Retinal pigment epithelial cell (primary cell): ENCODE results near the gene SPARC.

Experiments
- DNase-seq: peaks from one replicate; pipeline ENCODE4 v3.0.0-alpha.2; 2010; ENCODE audit warnings: low read depth
- H3K4me3 ChIP-seq: 2 replicates; pipeline ENCODE4 v1.5.1; 2011; ENCODE audit warnings: mild to moderate bottlenecking, low read length, control low read depth, moderate library complexity
- CTCF ChIP-seq: conservative IDR thresholded peaks from 2 replicates; pipeline ENCODE4 v1.5.1; 2011; ENCODE audit warnings: low read depth, low read length, control low read depth, inconsistent platforms

Gene SPARC

DNA sequence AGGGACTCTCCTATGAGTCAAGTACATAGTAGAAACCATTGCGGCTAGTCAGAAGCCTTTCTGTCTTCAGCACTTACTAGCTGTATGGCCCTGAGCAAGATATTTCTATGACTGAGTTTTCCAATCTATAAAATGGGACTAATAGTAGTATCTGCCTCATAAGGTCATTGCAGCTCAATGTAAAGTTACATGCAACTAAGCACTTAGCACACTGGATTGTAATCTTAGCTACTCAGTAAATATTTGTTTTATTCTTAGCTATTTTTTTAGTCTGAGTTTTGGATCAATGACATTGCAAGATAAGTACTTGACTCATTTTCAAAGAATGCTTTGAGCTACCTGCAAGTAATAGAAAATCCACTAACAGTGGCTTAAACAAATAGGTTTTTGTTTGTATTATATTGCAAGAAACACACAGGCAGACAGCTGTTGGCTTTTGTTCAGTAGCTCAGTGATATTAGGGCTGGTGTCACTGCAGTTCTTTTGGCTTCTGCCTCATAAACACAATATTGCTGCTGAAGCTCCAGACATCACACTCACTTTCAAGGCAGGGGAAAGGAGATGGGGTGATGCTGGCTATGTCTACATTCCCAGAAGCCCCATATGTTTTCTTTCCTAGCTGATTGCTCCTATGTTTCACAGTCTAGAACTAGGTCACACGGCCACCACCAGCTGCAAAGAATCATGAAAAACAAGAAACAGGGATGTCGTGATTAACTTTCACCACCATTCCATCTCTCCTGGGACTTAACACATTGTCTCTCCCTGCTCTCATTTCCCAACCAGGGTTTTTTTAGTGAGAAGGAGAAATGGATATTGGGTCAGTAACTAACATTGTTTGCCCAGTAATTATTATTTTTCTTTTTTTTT lies 68.6 kb downstream of the SPARC start:
- no peak for TF ChIP-seq CTCF
- DNase-seq = no peak

GRCh38 chr5:151617383-151617840 lies 69.3 kb downstream of the SPARC start:
- no peak for TF ChIP-seq CTCF
- no peak overlapping the region for H3K4me3 ChIP-seq
- DNase-seq = no peak

More for the DNA sequence above, 68.6 kb downstream of the SPARC start:
- no peak overlapping the region for H3K4me3 ChIP-seq

DNA sequence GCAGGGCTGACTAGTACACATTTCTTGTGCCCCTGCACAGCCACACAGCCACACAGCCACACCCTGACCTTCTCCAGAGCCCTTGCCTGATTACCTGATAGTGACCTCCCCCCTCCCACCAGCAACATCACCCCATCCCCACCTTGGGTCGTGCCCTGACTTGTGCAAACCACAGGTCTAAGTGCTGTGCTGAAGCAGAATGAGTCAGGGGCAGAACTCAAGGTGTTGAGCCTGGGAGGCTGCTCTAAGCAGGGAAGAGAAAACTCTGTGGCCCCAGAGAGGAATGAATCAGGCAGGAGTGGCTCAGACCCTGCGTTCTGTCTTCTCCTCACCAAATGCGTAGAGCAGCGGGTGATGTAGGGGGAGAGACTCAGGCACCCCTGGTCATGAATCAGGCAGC lies 71.3 kb downstream of the SPARC start:
- no peak overlapping the region for H3K4me3 ChIP-seq
- no peak for TF ChIP-seq CTCF
- no peak for DNase-seq

GRCh38 chr5:151614565-151614964 lies 72.2 kb downstream of the SPARC start:
- no peak for TF ChIP-seq CTCF
- H3K4me3 ChIP-seq = no peak overlapping the region
- no peak for DNase-seq

DNA sequence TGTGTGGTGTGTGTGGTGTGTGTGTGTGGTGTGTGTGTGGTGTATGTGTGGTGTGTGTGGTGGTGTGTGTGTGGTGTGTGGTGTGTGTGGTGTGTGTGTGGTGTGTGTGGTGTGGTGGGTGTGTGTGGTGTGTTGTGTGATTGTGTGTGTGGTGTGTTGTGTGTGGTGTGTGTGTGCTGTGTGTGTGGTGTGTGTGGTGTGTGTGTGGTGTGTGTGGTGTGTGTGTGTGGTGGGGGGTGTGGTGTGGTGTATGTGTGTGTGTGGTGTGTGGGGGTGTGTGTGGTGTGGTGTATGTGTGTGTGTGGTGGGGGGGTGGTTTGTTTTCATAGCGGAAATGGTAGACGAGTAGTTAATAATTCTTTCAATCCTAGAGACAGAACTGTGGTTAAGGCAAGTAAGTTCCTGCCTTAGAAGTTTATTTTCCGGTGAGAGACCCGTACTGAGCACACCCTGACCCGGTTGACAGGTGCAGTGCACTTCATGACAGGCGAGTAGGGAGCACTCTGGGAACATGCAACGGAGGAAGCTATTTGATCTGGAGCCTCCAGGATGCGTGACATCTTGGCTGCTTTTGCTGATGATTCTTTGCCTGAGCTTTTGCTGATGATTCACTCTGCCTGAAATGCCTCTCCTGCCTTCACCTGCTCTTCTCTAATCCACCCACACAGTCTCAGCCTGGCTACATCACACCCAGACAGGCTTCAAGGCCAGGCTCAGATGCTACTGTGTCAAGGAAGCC lies 73.9 kb downstream of the SPARC start:
- no peak overlapping the region for H3K4me3 ChIP-seq
- TF ChIP-seq CTCF = no peak
- DNase-seq = no peak

- no peak overlapping the region for H3K4me3 ChIP-seq
- no peak for DNase-seq
- no peak for TF ChIP-seq CTCF
These were observed 75.5 kb downstream of the SPARC start for GRCh38 chr5:151611127-151611775.
